K562 (cell line): ENCODE measurements around the gene MRPL10. TPM values are rescaled to one million over a fixed set of nuclear protein-coding genes. Genes with fewer than 3 reads are reported as not detected.

ENCODE experiments used
- ARID2 ChIP-seq: fragments of 450-650 bp; IDR thresholded peaks from 2 replicates; pipeline ENCODE4 v1.6.1; 2017; ENCODE audit warnings: antibody characterized with exemption, mild to moderate bottlenecking
- ARID4B ChIP-seq: sonication (generic); formaldehyde crosslinking; IDR thresholded peaks from 2 replicates; pipeline ENCODE4 v1.8.0; 2022; ENCODE audit warnings: mild to moderate bottlenecking, missing genetic modification reagents
- CBX1 ChIP-seq: sonication (generic); IDR thresholded peaks from 2 replicates; pipeline ENCODE4 v1.6.1; 2016; ENCODE audit warnings: antibody characterized with exemption, low read depth, mild to moderate bottlenecking
- CHAMP1 ChIP-seq: fragments of 450-650 bp; IDR thresholded peaks from 2 replicates; pipeline ENCODE4 v1.6.1; 2016; ENCODE audit warnings: mild to moderate bottlenecking
- CHD2 ChIP-seq: IDR thresholded peaks from 2 replicates; pipeline ENCODE4 v1.6.1; 2011; ENCODE audit warnings: low read depth, low read length
- CXXC5 ChIP-seq: fragments of 250-450 bp; sonication (Bioruptor Pico); IDR thresholded peaks from 2 replicates; pipeline ENCODE4 v1.8.0; 2022; ENCODE audit warnings: inconsistent platforms, mild to moderate bottlenecking, moderate library complexity
- E2F8 ChIP-seq: fragments of 450-650 bp; IDR thresholded peaks from 2 replicates; pipeline ENCODE4 v1.7.1; 2018; ENCODE audit warnings: mild to moderate bottlenecking, low read depth; ENCODE audit not compliant: partially characterized antibody
- HNRNPH1 ChIP-seq: fragments of 200-400 bp; formaldehyde crosslinking; optimal IDR thresholded peaks from 2 replicates; pipeline ENCODE3; 2017; ENCODE audit warnings: low read depth, mild to moderate bottlenecking, low read length, moderate library complexity
- KDM4B ChIP-seq, 2 experiments: fragments of 450-650 bp in 1 of 2; sonication (generic) in 1 of 2; IDR thresholded peaks; 2 replicates each; pipeline ENCODE4 v1.6.1; 2016 to 2017; ENCODE audit warnings: borderline replicate concordance in 2 of 2, antibody characterized with exemption in 1 of 2, low read depth in 1 of 2, mild to moderate bottlenecking in 1 of 2
- LCOR ChIP-seq: sonication (generic); formaldehyde crosslinking; IDR thresholded peaks from 2 replicates; pipeline ENCODE4 v1.8.0; 2022; ENCODE audit warnings: mild to moderate bottlenecking, missing genetic modification reagents
- NFIC ChIP-seq: fragments of 450-650 bp; IDR thresholded peaks from 2 replicates; pipeline ENCODE4 v1.6.1; 2017; ENCODE audit warnings: mild to moderate bottlenecking, inconsistent platforms
- POLR2B ChIP-seq: fragments of 450-650 bp; IDR thresholded peaks from 2 replicates; pipeline ENCODE4 v1.6.1; 2018; ENCODE audit warnings: low read depth; ENCODE audit not compliant: partially characterized antibody
- SMARCA4 ChIP-seq: fragments of 450-650 bp; IDR thresholded peaks from 2 replicates; pipeline ENCODE4 v1.6.1; 2016
- SMARCB1 ChIP-seq: IDR thresholded peaks from 2 replicates; pipeline ENCODE4 v1.6.1; 2011; ENCODE audit warnings: improper control_type of control experiment, low read depth; ENCODE audit not compliant: insufficient read length
- TRIM24 ChIP-seq, 2 experiments: fragments of 450-650 bp; IDR thresholded peaks; 2 replicates each; pipeline ENCODE4 v1.6.1; 2016
- ZBTB12 ChIP-seq: fragments of 250-450 bp; sonication (Bioruptor Pico); IDR thresholded peaks from 2 replicates; pipeline ENCODE4 v1.4.0; 2020
- ZNF274 ChIP-seq: IDR thresholded peaks from 2 replicates; pipeline ENCODE4 v1.6.1; 2011; ENCODE audit warnings: low read depth, mild to moderate bottlenecking, low read length, moderate library complexity, borderline replicate concordance
- ZNF766 ChIP-seq: fragments of 200-800 bp; sonication (Bioruptor generic); conservative IDR thresholded peaks from 2 replicates; pipeline ENCODE4 v1.6.1; 2016; ENCODE audit warnings: missing genetic modification characterization, missing compliant biosample characterization
- polyA plus RNA-seq, 8 experiments: library from polyadenylated mRNA; depleted of rRNA in 4 of 8; stranded (reverse) in 5 of 8; unstranded in 3 of 8; fragments of >200 nt; fragmentation: Nextera tagmentation in 2 of 8; fragmentation: Illumina TruSeq in 1 of 8; extraction: Ambion mirVana in 2 of 8; extraction: Trizol in 1 of 8; gene quantifications; 2 replicates each; pipeline versions ENCODE4 v1.2.1 to v1.2.3, GENCODE V29; 2011 to 2014; ENCODE audit warnings: inconsistent platforms in 1 of 8, missing spikeins in 1 of 8
- total RNA-seq, 7 experiments: library from RNA; depleted of rRNA in 6 of 7; stranded (reverse); fragments of >200 nt in 6 of 7; fragmentation: Illumina TruSeq in 2 of 7; extraction: Trizol in 2 of 7; gene quantifications; 2 replicates each; pipeline versions ENCODE4 v1.2.1 to v1.2.3, GENCODE V29; 2011 to 2021; ENCODE audit warnings: low replicate concordance in 1 of 7

Gene MRPL10
- total and polyA plus RNA-seq, 9 of the 15 experiments (the other 6 are each of a cell fraction or from before 2014, with no cell fraction given) = 27.8 to 105 (median 67.3) TPM

- TF ChIP-seq KDM4B (IDR thresholded peaks at IDR 0.05; ENCODE audit: borderline replicate concordance in 2 of 2, low read depth in 1 of 2) (peak in 1 of 2 experiments; percentile 79; a peak in 1 of 4 replicates), SMARCB1 (no peak), NFIC (peak; percentile 63), CXXC5 (CRISPR knock-in tag) (peak; percentile 77), SMARCA4 (peak; percentile 87), TRIM24 (IDR thresholded peaks at IDR 0.05) (peak; percentile 58 to 79; a peak in 3 of 4 replicates), POLR2B (no peak), HNRNPH1 (no peak), ZNF274 (no peak), CBX1 (0 out of 2 replicates have a peak, but pooled peaks have one; percentile 35), ZBTB12 (CRISPR knock-in tag) (no peak), LCOR (CRISPR knock-in tag) (0 out of 2 replicates have a peak, but pooled peaks have one; percentile 40), ARID4B (CRISPR knock-in tag) (no peak), ARID2 (no peak), CHAMP1 (no peak), ZNF766 (CRISPR knock-in tag) (peak; percentile 96), CHD2 (no peak), E2F8 (peak; percentile 38)
These were observed 46.2 kb upstream of the MRPL10 start (continued) for GRCh38 chr17:47877368-47878034.
